HEK293 (cell line): Measurements from ENCODE around the gene BATF3.

ENCODE experiments used
- CTCF ChIA-PET: fragments of 350-600 bp; formaldehyde crosslinking; extraction: SDS; loops from one replicate; lab custom pipeline; 2021; ENCODE audit warnings: antibody characterized with exemption; lab: Yijun Ruan, JAX
- POLR2A ChIA-PET: fragments of 300-600 bp; formaldehyde crosslinking; extraction: SDS; loops from one replicate; lab custom pipeline; 2020; ENCODE audit warnings: antibody characterized with exemption, inconsistent platforms; lab: Yijun Ruan, JAX
- H3K27ac ChIP-seq: fragments of 200-500 bp; sonication (Bioruptor generic); 2 replicates; pipeline ENCODE4 v1.5.1; 2014; ENCODE audit warnings: low read depth, low read length, control low read depth, inconsistent platforms; ENCODE audit errors: extremely low read depth
- H3K36me3 ChIP-seq, 2 experiments: fragments of 200-500 bp in 1 of 2; sonication (Bioruptor generic) in 1 of 2; 1 replicate in 1 of 2; 2 replicates in 1 of 2; pipeline ENCODE4 v1.5.1; 2014 to 2017; ENCODE audit warnings: inconsistent platforms in 2 of 2, low read length in 2 of 2; ENCODE audit not compliant: control insufficient read depth in 2 of 2, insufficient read depth in 1 of 2
- H3K4me1 ChIP-seq: fragments of 200-500 bp; sonication (Bioruptor generic); 2 replicates; pipeline ENCODE4 v1.5.1; 2014; ENCODE audit warnings: mild to moderate bottlenecking, low read length, inconsistent platforms; ENCODE audit not compliant: control insufficient read depth, insufficient read depth
- H3K4me3 ChIP-seq: 2 replicates; pipeline ENCODE4 v1.5.1; 2011; ENCODE audit warnings: low read depth, mild to moderate bottlenecking, control low read depth, low read length, moderate library complexity
- H3K9me3 ChIP-seq: fragments of 200-500 bp; sonication (Bioruptor generic); 2 replicates; pipeline ENCODE4 v1.5.1; 2014; ENCODE audit warnings: low read depth, low read length, inconsistent platforms; ENCODE audit not compliant: control insufficient read depth, insufficient read depth
- BCL11A ChIP-seq: fragments of 450-650 bp; formaldehyde crosslinking; IDR thresholded peaks from 2 replicates; pipeline ENCODE4 v1.5.1; 2016; ENCODE audit warnings: low read depth, missing biosample characterization, missing genetic modification characterization
- GLI2 ChIP-seq: fragments of 450-650 bp; formaldehyde crosslinking; IDR thresholded peaks from 2 replicates; pipeline ENCODE4; 2017; ENCODE audit warnings: missing biosample characterization, missing genetic modification characterization, low read depth, borderline replicate concordance
- HOXA7 ChIP-seq: sonication (generic); formaldehyde crosslinking; IDR thresholded peaks from 2 replicates; pipeline ENCODE4 v1.8.1; 2022; ENCODE audit warnings: missing genetic modification reagents, borderline replicate concordance
- PRDM1 ChIP-seq: fragments of 450-650 bp; formaldehyde crosslinking; IDR thresholded peaks from 2 replicates; pipeline ENCODE4; 2016; ENCODE audit warnings: missing biosample characterization, missing genetic modification characterization
- ZNF10 ChIP-seq: fragments of 450-650 bp; formaldehyde crosslinking; IDR thresholded peaks from 2 replicates; pipeline ENCODE4 v1.5.1; 2017; ENCODE audit warnings: missing biosample characterization, missing genetic modification characterization
- ZNF335 ChIP-seq: fragments of 450-650 bp; formaldehyde crosslinking; conservative IDR thresholded peaks from 2 replicates; pipeline ENCODE4 v1.5.1; 2016; ENCODE audit warnings: missing biosample characterization, missing genetic modification characterization
- ZNF354C ChIP-seq: fragments of 450-650 bp; formaldehyde crosslinking; IDR thresholded peaks from 2 replicates; pipeline ENCODE4 v1.5.1; 2016; ENCODE audit warnings: missing biosample characterization, missing genetic modification characterization, low read depth, borderline replicate concordance
- ZNF561 ChIP-seq: fragments of 450-650 bp; IDR thresholded peaks from 2 replicates; pipeline ENCODE4 v1.5.1; 2018; ENCODE audit warnings: missing biosample characterization, missing genetic modification characterization, borderline replicate concordance
- ZNF621 ChIP-seq: fragments of 450-650 bp; formaldehyde crosslinking; IDR thresholded peaks from 2 replicates; pipeline ENCODE4 v1.5.1; 2017; ENCODE audit warnings: missing biosample characterization, missing genetic modification characterization
- ZNF843 ChIP-seq: fragments of 450-650 bp; formaldehyde crosslinking; IDR thresholded peaks from 2 replicates; pipeline ENCODE4 v1.5.1; 2016; ENCODE audit warnings: missing biosample characterization, missing genetic modification characterization
- ZSCAN23 ChIP-seq: fragments of 450-650 bp; formaldehyde crosslinking; IDR thresholded peaks from 2 replicates; pipeline ENCODE4 v1.5.1; 2016; ENCODE audit warnings: missing biosample characterization, missing genetic modification characterization
- TF ChIP-seq, protein P1 (sequence below): fragments of 450-650 bp; formaldehyde crosslinking; IDR thresholded peaks from 2 replicates; pipeline ENCODE4 v1.5.1; 2017; ENCODE audit warnings: missing biosample characterization, missing genetic modification characterization
- TF ChIP-seq, protein P2 (sequence below): fragments of 450-650 bp; formaldehyde crosslinking; IDR thresholded peaks from 2 replicates; pipeline ENCODE4 v1.5.1; 2016; ENCODE audit warnings: missing biosample characterization, missing genetic modification characterization
- TF ChIP-seq, protein P3 (sequence below): fragments of 450-650 bp; formaldehyde crosslinking; IDR thresholded peaks from 2 replicates; pipeline ENCODE4 v1.5.1; 2016; ENCODE audit warnings: missing biosample characterization, missing genetic modification characterization
- TF ChIP-seq, protein P4 (sequence below): fragments of 450-650 bp; formaldehyde crosslinking; IDR thresholded peaks from 2 replicates; pipeline ENCODE4; 2016; ENCODE audit warnings: missing biosample characterization, missing genetic modification characterization
- TF ChIP-seq, protein P5 (sequence below): fragments of 450-650 bp; formaldehyde crosslinking; conservative IDR thresholded peaks from 2 replicates; pipeline ENCODE4 v1.5.1; 2016; ENCODE audit warnings: low read depth, missing biosample characterization, missing genetic modification characterization

BATF3 gene

DNA sequence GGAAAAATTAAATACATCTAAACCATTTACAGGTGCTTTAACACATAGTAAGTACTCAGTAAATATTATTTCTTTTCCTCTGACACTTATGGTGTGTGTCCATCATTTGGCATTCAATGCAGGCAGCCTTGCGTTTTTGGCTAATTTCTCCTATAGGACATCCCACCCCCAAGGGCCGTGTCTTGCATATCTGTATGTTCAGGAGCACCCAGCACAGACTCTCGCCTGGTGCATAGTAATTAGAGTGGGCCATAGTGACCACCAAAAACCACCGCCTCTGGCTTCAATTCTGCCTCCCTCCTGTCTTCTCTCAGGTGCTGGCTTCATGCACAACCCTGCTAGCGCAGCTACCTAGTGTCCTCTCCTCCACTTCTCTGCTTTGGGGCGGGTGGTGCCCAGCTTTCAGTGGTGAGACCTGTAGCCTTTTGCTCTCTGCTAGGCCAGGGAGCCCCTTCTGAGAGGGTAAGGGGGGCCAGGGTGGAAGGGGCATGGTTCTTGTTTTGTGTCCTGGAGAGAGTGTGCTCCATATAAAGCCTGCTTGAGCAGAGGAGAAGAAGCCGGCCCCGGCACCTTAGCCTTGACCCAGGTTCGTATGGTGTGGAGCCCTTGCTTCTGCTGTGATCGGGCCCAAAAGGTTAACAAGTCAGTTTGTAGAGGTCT is 33.4 kb downstream of the BATF3 start:
- Histone ChIP-seq H3K27ac (no peak overlapping the region), H3K9me3 (no peaks in the 10 kb centered on the region), H3K36me3 (no peaks in the 10 kb centered on the region), H3K4me3 (no peak overlapping the region), H3K4me1 (0 out of 2 replicates have a peak, but pooled peaks cover 4% of the 10 kb centered on the region)
- CTCF ChIA-PET: interaction anchor here (0.7 to 2.8 kb wide), 22 partner anchors 8 to 404 kb away, joined by 3 to 18 read pairs (median 6); no protein-coding TSS in a partner anchor
- POLR2A ChIA-PET: interaction anchor here (0.6 to 3.1 kb wide), 2 partner anchors 52 to 58 kb away, joined by 5 to 12 read pairs; partner anchors contain the start of gene ATF3
- no peak for TF ChIP-seq ZNF843
- TF ChIP-seq, protein P1, sequence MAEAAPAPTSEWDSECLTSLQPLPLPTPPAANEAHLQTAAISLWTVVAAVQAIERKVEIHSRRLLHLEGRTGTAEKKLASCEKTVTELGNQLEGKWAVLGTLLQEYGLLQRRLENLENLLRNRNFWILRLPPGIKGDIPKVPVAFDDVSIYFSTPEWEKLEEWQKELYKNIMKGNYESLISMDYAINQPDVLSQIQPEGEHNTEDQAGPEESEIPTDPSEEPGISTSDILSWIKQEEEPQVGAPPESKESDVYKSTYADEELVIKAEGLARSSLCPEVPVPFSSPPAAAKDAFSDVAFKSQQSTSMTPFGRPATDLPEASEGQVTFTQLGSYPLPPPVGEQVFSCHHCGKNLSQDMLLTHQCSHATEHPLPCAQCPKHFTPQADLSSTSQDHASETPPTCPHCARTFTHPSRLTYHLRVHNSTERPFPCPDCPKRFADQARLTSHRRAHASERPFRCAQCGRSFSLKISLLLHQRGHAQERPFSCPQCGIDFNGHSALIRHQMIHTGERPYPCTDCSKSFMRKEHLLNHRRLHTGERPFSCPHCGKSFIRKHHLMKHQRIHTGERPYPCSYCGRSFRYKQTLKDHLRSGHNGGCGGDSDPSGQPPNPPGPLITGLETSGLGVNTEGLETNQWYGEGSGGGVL (tag by site-specific recombination): no peak
- TF ChIP-seq BCL11A: no peak
- TF ChIP-seq ZNF10 (tag by site-specific recombination): no peak
- TF ChIP-seq HOXA7 (CRISPR knock-in tag): no peak
- no peak for TF ChIP-seq ZNF335 (tag by site-specific recombination)
- TF ChIP-seq, protein P2, sequence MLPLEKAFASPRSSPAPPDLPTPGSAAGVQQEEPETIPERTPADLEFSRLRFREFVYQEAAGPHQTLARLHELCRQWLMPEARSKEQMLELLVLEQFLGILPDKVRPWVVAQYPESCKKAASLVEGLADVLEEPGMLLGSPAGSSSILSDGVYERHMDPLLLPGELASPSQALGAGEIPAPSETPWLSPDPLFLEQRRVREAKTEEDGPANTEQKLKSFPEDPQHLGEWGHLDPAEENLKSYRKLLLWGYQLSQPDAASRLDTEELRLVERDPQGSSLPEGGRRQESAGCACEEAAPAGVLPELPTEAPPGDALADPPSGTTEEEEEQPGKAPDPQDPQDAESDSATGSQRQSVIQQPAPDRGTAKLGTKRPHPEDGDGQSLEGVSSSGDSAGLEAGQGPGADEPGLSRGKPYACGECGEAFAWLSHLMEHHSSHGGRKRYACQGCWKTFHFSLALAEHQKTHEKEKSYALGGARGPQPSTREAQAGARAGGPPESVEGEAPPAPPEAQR (tag by site-specific recombination): no peak
- TF ChIP-seq PRDM1 (tag by site-specific recombination): no peak
- no peak for TF ChIP-seq ZSCAN23 (tag by site-specific recombination)
- TF ChIP-seq, protein P3, sequence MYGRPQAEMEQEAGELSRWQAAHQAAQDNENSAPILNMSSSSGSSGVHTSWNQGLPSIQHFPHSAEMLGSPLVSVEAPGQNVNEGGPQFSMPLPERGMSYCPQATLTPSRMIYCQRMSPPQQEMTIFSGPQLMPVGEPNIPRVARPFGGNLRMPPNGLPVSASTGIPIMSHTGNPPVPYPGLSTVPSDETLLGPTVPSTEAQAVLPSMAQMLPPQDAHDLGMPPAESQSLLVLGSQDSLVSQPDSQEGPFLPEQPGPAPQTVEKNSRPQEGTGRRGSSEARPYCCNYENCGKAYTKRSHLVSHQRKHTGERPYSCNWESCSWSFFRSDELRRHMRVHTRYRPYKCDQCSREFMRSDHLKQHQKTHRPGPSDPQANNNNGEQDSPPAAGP (tag by site-specific recombination): no peak
- no peak for TF ChIP-seq ZNF354C (tag by site-specific recombination)
- TF ChIP-seq, protein P4, sequence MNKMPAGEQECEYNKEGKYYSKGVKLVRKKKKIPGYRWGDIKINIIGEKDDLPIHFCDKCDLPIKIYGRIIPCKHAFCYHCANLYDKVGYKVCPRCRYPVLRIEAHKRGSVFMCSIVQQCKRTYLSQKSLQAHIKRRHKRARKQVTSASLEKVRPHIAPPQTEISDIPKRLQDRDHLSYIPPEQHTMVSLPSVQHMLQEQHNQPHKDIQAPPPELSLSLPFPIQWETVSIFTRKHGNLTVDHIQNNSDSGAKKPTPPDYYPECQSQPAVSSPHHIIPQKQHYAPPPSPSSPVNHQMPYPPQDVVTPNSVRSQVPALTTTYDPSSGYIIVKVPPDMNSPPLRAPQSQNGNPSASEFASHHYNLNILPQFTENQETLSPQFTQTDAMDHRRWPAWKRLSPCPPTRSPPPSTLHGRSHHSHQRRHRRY (tag by site-specific recombination): no peak
- no peak for TF ChIP-seq ZNF561 (tag by site-specific recombination)
- TF ChIP-seq GLI2 (tag by site-specific recombination): no peak
- TF ChIP-seq, protein P5, sequence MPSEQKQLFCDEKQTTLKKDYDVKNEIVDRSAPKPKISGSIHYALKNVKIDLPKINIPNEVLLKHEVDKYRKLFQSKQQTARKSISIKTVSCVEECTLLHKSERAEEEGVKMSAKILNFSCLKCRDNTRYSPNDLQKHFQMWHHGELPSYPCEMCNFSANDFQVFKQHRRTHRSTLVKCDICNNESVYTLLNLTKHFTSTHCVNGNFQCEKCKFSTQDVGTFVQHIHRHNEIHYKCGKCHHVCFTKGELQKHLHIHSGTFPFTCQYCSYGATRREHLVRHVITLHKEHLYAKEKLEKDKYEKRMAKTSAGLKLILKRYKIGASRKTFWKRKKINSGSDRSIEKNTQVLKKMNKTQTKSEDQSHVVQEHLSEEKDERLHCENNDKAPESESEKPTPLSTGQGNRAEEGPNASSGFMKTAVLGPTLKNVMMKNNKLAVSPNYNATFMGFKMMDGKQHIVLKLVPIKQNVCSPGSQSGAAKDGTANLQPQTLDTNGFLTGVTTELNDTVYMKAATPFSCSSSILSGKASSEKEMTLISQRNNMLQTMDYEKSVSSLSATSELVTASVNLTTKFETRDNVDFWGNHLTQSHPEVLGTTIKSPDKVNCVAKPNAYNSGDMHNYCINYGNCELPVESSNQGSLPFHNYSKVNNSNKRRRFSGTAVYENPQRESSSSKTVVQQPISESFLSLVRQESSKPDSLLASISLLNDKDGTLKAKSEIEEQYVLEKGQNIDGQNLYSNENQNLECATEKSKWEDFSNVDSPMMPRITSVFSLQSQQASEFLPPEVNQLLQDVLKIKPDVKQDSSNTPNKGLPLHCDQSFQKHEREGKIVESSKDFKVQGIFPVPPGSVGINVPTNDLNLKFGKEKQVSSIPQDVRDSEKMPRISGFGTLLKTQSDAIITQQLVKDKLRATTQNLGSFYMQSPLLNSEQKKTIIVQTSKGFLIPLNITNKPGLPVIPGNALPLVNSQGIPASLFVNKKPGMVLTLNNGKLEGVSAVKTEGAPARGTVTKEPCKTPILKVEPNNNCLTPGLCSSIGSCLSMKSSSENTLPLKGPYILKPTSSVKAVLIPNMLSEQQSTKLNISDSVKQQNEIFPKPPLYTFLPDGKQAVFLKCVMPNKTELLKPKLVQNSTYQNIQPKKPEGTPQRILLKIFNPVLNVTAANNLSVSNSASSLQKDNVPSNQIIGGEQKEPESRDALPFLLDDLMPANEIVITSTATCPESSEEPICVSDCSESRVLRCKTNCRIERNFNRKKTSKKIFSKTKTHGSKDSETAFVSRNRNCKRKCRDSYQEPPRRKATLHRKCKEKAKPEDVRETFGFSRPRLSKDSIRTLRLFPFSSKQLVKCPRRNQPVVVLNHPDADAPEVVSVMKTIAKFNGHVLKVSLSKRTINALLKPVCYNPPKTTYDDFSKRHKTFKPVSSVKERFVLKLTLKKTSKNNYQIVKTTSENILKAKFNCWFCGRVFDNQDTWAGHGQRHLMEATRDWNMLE (tag by site-specific recombination): no peak
- no peak for TF ChIP-seq ZNF621 (tag by site-specific recombination)
